Spleen (tissue), 7 donors: ENCODE results near the gene TXNDC11.

Source experiments
- POLR2A ChIP-seq, 3 donors: fragments of 450-650 bp; IDR thresholded peaks; one replicate each; pipeline ENCODE4 v1.5.1; 2017; ENCODE audit warnings: antibody characterized with exemption in 3 of 3, mild to moderate bottlenecking in 1 of 3
- POLR2AphosphoS5 ChIP-seq, 3 donors: sonication (generic); formaldehyde crosslinking; IDR thresholded peaks; one replicate each; pipeline ENCODE4 v1.5.1; 2017; ENCODE audit warnings: antibody characterized with exemption in 3 of 3
- TF ChIP-seq, protein P1 (sequence below), 11 experiments: fragments of 200-600 bp in 7 of 11; fragments of 450-650 bp in 4 of 11; sonication (generic) in 4 of 11; IDR thresholded peaks in 8 of 11; conservative IDR thresholded peaks in 3 of 11; 1 replicate in 7 of 11; 2 replicates in 4 of 11; pipeline versions ENCODE4 v1.4.0 to v1.8.0; 2016 to 2021; ENCODE audit warnings: antibody characterized with exemption in 11 of 11, inconsistent platforms in 4 of 11, mild to moderate bottlenecking in 1 of 11
- donor health status: DM: no; HTN: no; CAD: no; lungs with moderate emphysema.
- donor health status: DM: no; HTN: no; CAD: no.
- donor health status: DM: no; HTN: no; CAD: no.

DNA sequence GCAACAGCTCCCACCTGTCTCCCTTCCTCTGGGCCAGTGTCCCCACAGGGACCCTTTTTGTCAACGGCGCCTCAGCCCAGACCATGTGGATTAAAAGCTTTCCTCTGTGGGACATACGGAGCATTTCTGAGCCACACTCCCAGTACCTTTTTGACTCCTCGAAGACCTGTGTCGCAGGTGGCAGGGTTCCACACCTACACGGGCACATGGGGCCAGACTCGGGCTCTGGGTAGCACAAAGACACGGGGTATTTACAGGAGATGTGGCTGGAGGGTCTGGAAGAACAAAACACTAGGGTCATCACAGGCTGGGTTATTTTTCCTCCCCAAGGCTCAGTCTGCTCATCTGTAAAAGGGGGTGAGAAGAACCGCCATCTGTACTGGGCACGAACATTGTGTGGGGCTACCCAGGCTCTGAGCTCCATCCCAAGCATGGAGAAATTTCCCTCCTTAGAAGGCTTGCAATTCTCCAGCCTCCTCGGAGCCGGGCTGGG, 106.9 kb downstream of the TXNDC11 start:
- TF ChIP-seq, protein P1, sequence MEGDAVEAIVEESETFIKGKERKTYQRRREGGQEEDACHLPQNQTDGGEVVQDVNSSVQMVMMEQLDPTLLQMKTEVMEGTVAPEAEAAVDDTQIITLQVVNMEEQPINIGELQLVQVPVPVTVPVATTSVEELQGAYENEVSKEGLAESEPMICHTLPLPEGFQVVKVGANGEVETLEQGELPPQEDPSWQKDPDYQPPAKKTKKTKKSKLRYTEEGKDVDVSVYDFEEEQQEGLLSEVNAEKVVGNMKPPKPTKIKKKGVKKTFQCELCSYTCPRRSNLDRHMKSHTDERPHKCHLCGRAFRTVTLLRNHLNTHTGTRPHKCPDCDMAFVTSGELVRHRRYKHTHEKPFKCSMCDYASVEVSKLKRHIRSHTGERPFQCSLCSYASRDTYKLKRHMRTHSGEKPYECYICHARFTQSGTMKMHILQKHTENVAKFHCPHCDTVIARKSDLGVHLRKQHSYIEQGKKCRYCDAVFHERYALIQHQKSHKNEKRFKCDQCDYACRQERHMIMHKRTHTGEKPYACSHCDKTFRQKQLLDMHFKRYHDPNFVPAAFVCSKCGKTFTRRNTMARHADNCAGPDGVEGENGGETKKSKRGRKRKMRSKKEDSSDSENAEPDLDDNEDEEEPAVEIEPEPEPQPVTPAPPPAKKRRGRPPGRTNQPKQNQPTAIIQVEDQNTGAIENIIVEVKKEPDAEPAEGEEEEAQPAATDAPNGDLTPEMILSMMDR (IDR thresholded peaks at IDR 0.05 in 8 of 11, conservative IDR thresholded peaks at IDR 0.05 in 3 of 11) = no peak
- TF ChIP-seq POLR2A (IDR thresholded peaks at IDR 0.05) (no peak), POLR2AphosphoS5 (IDR thresholded peaks at IDR 0.05) (no peak)
